Spinal cord (tissue), 10 donors: ENCODE measurements around the gene HDAC9. TPM values are rescaled to one million over a fixed set of nuclear protein-coding genes. Genes with fewer than 3 reads are reported as not detected.

Experiments
- DNase-seq, 6 donors: peaks; one replicate each; pipeline versions ENCODE4 v3.0.0 to v3.0.0-alpha.2; 2013 to 2015; ENCODE audit warnings: low spot score in 6 of 6, low read depth in 4 of 6
- H3K27ac ChIP-seq: one replicate; pipeline ENCODE4 v1.5.1; 2013; ENCODE audit warnings: low read depth, low read length, control low read depth
- H3K27me3 ChIP-seq: one replicate; pipeline ENCODE4 v1.6.1; 2013; ENCODE audit warnings: low read length; ENCODE audit not compliant: control insufficient read depth, insufficient read depth
- H3K36me3 ChIP-seq: one replicate; pipeline ENCODE4 v1.6.1; 2013; ENCODE audit warnings: low read length; ENCODE audit not compliant: control insufficient read depth, insufficient read depth
- H3K4me1 ChIP-seq: one replicate; pipeline ENCODE4 v1.6.1; 2013; ENCODE audit warnings: low read length; ENCODE audit not compliant: control insufficient read depth, insufficient read depth
- H3K4me3 ChIP-seq: one replicate; pipeline ENCODE4 v1.5.1; 2013; ENCODE audit warnings: low read depth, low read length, control low read depth
- H3K9me3 ChIP-seq: one replicate; pipeline ENCODE4 v1.6.1; 2013; ENCODE audit warnings: low read length; ENCODE audit not compliant: control insufficient read depth, insufficient read depth
- WGBS: methylation state at CpG from one replicate; pipeline ENCODE4 v1.1.5; 2013; ENCODE audit warnings: missing lambda C conversion rate; ENCODE audit not compliant: insufficient coverage; 5-methylcytosine and 5-hydroxymethylcytosine counted together
- polyA plus RNA-seq, 2 donors: library from polyadenylated mRNA; unstranded; fragments of 120-200 nt; gene quantifications; one replicate each; pipeline ENCODE4 v1.2.1, GENCODE V29; 2013; ENCODE audit not compliant: insufficient read length in 2 of 2
- total RNA-seq, 2 donors: library from RNA; depleted of rRNA in 1 of 2; stranded (reverse); fragments of 120-200 nt in 1 of 2; fragments of >200 nt in 1 of 2; gene quantifications; one replicate each; pipeline versions ENCODE4 v1.2.3 to v1.2.4, GENCODE V29; 2013 to 2014
- donor health status: healthy.

Gene HDAC9
- total and polyA plus RNA-seq, 4 donors: 21.4 to 58.5 (median 29.3) TPM

GRCh38 chr7:18467011-18467410 is 28.5 kb upstream of the HDAC9 start:
- Histone ChIP-seq H3K4me1 (no peaks in the 10 kb centered on the region), H3K9me3 (peaks cover 4% of the 10 kb centered on the region), H3K36me3 (no peaks in the 10 kb centered on the region), H3K27ac (no peak overlapping the region), H3K27me3 (no peaks in the 10 kb centered on the region), H3K4me3 (no peak overlapping the region)
- no peak for DNase-seq
- WGBS: 80% methylated on average over 1 of the region's 1 CpG

GRCh38 chr7:18468795-18469194 is 26.8 kb upstream of the HDAC9 start:
- Histone ChIP-seq H3K36me3 (no peaks in the 10 kb centered on the region), H3K4me3 (no peak overlapping the region), H3K27ac (no peak overlapping the region), H3K4me1 (no peaks in the 10 kb centered on the region), H3K9me3 (peaks cover 4% of the 10 kb centered on the region), H3K27me3 (no peaks in the 10 kb centered on the region)
- DNase-seq: no peak

GRCh38 chr7:18469316-18469715 is 26.2 kb upstream of the HDAC9 start:
- Histone ChIP-seq H3K36me3 (no peaks in the 10 kb centered on the region), H3K27ac (no peak overlapping the region), H3K4me1 (no peaks in the 10 kb centered on the region), H3K4me3 (no peak overlapping the region), H3K9me3 (peaks cover 4% of the 10 kb centered on the region), H3K27me3 (no peaks in the 10 kb centered on the region)
- no CpG with 5 or more reads among the region's 1 CpG for WGBS
- no peak for DNase-seq

- Histone ChIP-seq H3K27me3 (no peaks in the 10 kb centered on the region), H3K9me3 (no peaks in the 10 kb centered on the region), H3K4me3 (no peak overlapping the region), H3K36me3 (no peaks in the 10 kb centered on the region), H3K27ac (no peak overlapping the region), H3K4me1 (no peaks in the 10 kb centered on the region)
- DNase-seq: no peak
Measured at GRCh38 chr7:18471476-18472160, 23.9 kb upstream of the HDAC9 start.

- no peaks in the 10 kb centered on the region for H3K36me3 ChIP-seq
- H3K27me3 ChIP-seq: no peaks in the 10 kb centered on the region
- H3K27ac ChIP-seq: no peak overlapping the region
- 81% methylated on average over 2 of the region's 2 CpGs for WGBS
- no peaks in the 10 kb centered on the region for H3K4me1 ChIP-seq
- H3K4me3 ChIP-seq: no peak overlapping the region
- no peak for DNase-seq
- no peaks in the 10 kb centered on the region for H3K9me3 ChIP-seq
Measured at GRCh38 chr7:18472161-18472483, 23.4 kb upstream of the HDAC9 start.

- Histone ChIP-seq H3K4me3 (no peak overlapping the region), H3K27ac (no peak overlapping the region), H3K4me1 (no peaks in the 10 kb centered on the region), H3K27me3 (no peaks in the 10 kb centered on the region), H3K9me3 (no peaks in the 10 kb centered on the region), H3K36me3 (no peaks in the 10 kb centered on the region)
- WGBS: 100% methylated on average over 2 of the region's 2 CpGs
- no peak for DNase-seq
Measured at GRCh38 chr7:18473119-18473518, 22.4 kb upstream of the HDAC9 start.

- Histone ChIP-seq H3K4me3 (no peak overlapping the region), H3K9me3 (no peaks in the 10 kb centered on the region), H3K4me1 (no peaks in the 10 kb centered on the region), H3K27me3 (no peaks in the 10 kb centered on the region), H3K27ac (no peak overlapping the region), H3K36me3 (no peaks in the 10 kb centered on the region)
- DNase-seq: no peak
- WGBS: 100% methylated on average over 1 of the region's 1 CpG
Measured at GRCh38 chr7:18474944-18475343, 20.6 kb upstream of the HDAC9 start.

- H3K36me3 ChIP-seq: no peaks in the 10 kb centered on the region
- H3K27ac ChIP-seq: no peak overlapping the region
- no peak overlapping the region for H3K4me3 ChIP-seq
- WGBS: no CpG with 5 or more reads among the region's 2 CpGs
- no peaks in the 10 kb centered on the region for H3K27me3 ChIP-seq
- H3K4me1 ChIP-seq: no peaks in the 10 kb centered on the region
- H3K9me3 ChIP-seq: no peaks in the 10 kb centered on the region
- peak in 1 of 6 donors; percentile 39 for DNase-seq
Measured at GRCh38 chr7:18475488-18475887, 20.1 kb upstream of the HDAC9 start.

GRCh38 chr7:18481776-18482175 is 13.8 kb upstream of the HDAC9 start:
- H3K27ac ChIP-seq: no peak overlapping the region
- DNase-seq: no peak
- no peak overlapping the region for H3K4me3 ChIP-seq
- H3K36me3 ChIP-seq: no peaks in the 10 kb centered on the region
- no peaks in the 10 kb centered on the region for H3K9me3 ChIP-seq
- no peaks in the 10 kb centered on the region for H3K27me3 ChIP-seq
- no peaks in the 10 kb centered on the region for H3K4me1 ChIP-seq
- WGBS: no CpG with 5 or more reads among the region's 1 CpG

GRCh38 chr7:18488049-18488448 is 7.5 kb upstream of the HDAC9 start:
- DNase-seq: no peak
- WGBS: no CpG with 5 or more reads among the region's 1 CpG
- Histone ChIP-seq H3K27me3 (no peaks in the 10 kb centered on the region), H3K4me3 (no peak overlapping the region), H3K4me1 (no peaks in the 10 kb centered on the region), H3K36me3 (no peaks in the 10 kb centered on the region), H3K9me3 (no peaks in the 10 kb centered on the region), H3K27ac (no peak overlapping the region)
